Measurements from ENCODE around the gene MTX2. TPM values are rescaled to one million over a fixed set of nuclear protein-coding genes. Genes with fewer than 3 reads are reported as not detected.

MTX2 gene
- total and polyA plus RNA-seq, 2 donors from 2014 or later, result 23.6 to 120 TPM

DNA sequence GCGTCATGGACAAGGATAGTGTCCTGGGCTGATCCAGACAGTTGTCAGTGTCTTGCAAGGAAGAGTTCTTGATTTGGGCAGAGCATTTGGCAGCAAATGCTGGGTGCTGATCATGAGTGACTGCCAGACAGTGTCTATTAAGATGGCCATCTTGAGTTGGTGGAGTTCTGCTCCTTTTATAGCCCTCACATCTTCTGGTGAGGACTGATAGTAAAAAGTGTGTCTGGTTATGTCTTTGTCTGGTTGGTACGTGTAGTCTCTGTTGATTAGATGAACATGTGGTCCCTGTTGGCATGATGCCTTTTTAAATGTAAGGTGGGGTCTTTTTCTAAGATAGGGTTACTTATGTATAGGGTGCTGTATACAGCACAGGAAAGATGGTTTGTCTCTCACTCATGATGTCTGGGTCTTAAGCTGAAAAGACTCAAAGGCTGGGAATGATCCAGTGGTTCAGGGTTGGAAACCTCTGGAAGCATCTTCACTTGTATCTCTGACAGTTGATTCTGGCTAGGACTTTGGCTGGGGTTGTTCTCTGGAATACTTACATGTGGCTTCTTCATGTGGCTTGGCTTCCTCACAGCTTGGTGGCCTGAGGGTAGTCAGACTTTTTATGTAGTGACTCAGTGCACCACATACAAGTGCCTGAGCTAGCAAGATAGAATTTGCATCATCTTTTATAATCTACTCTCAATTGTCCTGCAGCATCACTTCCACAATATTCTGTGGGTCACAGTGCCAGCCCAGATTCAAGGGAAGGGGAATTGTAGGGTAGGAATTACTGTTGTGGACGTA is 11.8 kb downstream of the MTX2 start:
- H3K9ac ChIP-seq (ENCODE audit: low read length in 3 of 3), result no peak overlapping the region
- FAIRE-seq, result no peak
- intact Hi-C loops (cut with DNase I), result no loop called here

DNA sequence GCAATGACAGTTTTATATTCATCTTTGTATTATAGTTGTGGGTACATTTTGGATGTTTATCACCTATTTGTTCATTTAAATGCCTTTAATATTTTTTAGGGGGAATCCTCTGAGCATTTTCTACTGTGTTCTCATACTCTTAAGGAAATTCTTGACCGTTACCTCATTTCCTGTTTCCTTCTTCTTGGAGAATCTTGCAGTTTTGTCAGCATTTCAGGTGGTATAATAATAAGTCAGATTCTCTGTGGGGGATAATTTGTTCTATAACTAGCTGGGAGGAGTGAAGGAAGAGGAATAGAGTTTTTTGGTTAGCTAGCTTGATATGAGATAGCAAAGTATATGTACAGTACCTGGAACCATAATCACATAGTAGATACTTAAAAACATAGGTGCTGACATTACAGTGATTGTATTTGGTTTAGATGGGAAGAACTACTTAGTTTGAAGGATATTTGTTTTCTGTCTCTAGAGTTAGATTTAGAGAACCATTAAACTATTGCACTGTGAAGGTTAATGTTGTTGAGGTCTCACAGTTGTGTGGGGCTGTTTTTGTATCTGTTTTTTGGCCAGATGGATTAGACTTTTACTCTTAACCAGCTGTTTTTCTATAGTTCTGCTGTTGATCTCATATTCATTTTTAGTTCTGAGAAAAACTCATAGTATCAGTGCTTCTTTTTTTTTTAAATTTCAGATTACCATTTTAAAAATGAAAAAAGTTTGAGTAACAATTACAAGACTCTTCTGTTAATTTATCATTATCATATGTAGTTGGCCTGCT is 14.2 kb downstream of the MTX2 start:
- intact Hi-C loops (cut with DNase I), result no loop called here
- no peak for TF ChIP-seq CTCF (IDR thresholded peaks at IDR 0.05; ENCODE audit: borderline replicate concordance, extremely low read depth, insufficient read depth)
- H3K27me3 ChIP-seq (ENCODE audit: control insufficient read depth, insufficient read depth, low read length), result no peaks in the 10 kb centered on the region
- no peaks in the 10 kb centered on the region for H3K9me3 ChIP-seq (ENCODE audit: control insufficient read depth in 2 of 3, insufficient read depth in 1 of 3, low read length in 3 of 3)
- H3K9ac ChIP-seq (ENCODE audit: low read length in 3 of 3), result no peak overlapping the region
- DNase-seq (no peak), FAIRE-seq (no peak)
- H3K27ac ChIP-seq (ENCODE audit: low read depth in 2 of 2, low read length in 2 of 2), result no peak overlapping the region
- H3K4me1 ChIP-seq (ENCODE audit: control insufficient read depth in 2 of 3, insufficient read depth in 2 of 3, low read depth in 1 of 3, low read length in 3 of 3), result no peaks in the 10 kb centered on the region
- H3K4me3 ChIP-seq (ENCODE audit: low read length in 3 of 3), result no peak overlapping the region
- no peaks in the 10 kb centered on the region for H3K36me3 ChIP-seq (ENCODE audit: control insufficient read depth in 2 of 3, insufficient read depth in 3 of 3, low read length in 3 of 3)

More for the DNA sequence above, 11.8 kb downstream of the MTX2 start:
- no peak overlapping the region for H3K4me3 ChIP-seq (ENCODE audit: low read length in 3 of 3)
- TF ChIP-seq CTCF (IDR thresholded peaks at IDR 0.05; ENCODE audit: borderline replicate concordance, extremely low read depth, insufficient read depth), result no peak
- DNase-seq, result no peak
- no peaks in the 10 kb centered on the region for H3K36me3 ChIP-seq (ENCODE audit: control insufficient read depth in 2 of 3, insufficient read depth in 3 of 3, low read length in 3 of 3)
- H3K27ac ChIP-seq (ENCODE audit: low read depth in 2 of 2, low read length in 2 of 2), result no peak overlapping the region
- H3K9me3 ChIP-seq (ENCODE audit: control insufficient read depth in 2 of 3, insufficient read depth in 1 of 3, low read length in 3 of 3), result no peaks in the 10 kb centered on the region
- H3K4me1 ChIP-seq (ENCODE audit: control insufficient read depth in 2 of 3, insufficient read depth in 2 of 3, low read depth in 1 of 3, low read length in 3 of 3), result no peaks in the 10 kb centered on the region
- no peaks in the 10 kb centered on the region for H3K27me3 ChIP-seq (ENCODE audit: control insufficient read depth, insufficient read depth, low read length)

GRCh38 chr2:176284461-176285049 is 15.3 kb downstream of the MTX2 start:
- Histone ChIP-seq H3K4me1 (ENCODE audit: control insufficient read depth in 2 of 3, insufficient read depth in 2 of 3, low read depth in 1 of 3, low read length in 3 of 3) (no peaks in the 10 kb centered on the region), H3K36me3 (ENCODE audit: control insufficient read depth in 2 of 3, insufficient read depth in 3 of 3, low read length in 3 of 3) (no peaks in the 10 kb centered on the region), H3K27me3 (ENCODE audit: control insufficient read depth, insufficient read depth, low read length) (no peaks in the 10 kb centered on the region), H3K27ac (ENCODE audit: low read depth in 2 of 2, low read length in 2 of 2) (no peak overlapping the region), H3K9ac (ENCODE audit: low read length in 3 of 3) (no peak overlapping the region), H3K4me3 (ENCODE audit: low read length in 3 of 3) (no peak overlapping the region), H3K9me3 (ENCODE audit: control insufficient read depth in 2 of 3, insufficient read depth in 1 of 3, low read length in 3 of 3) (no peaks in the 10 kb centered on the region)
- TF ChIP-seq CTCF (IDR thresholded peaks at IDR 0.05; ENCODE audit: borderline replicate concordance, extremely low read depth, insufficient read depth), result no peak
- intact Hi-C loops (cut with DNase I), result no loop called here
- DNase-seq, result no peak
- no peak for FAIRE-seq
